GM23248 (cell line): ENCODE results near the gene GUCA1A.

Experiments used
- EZH2 ChIP-seq: fragments of 200-600 bp; sonication (generic); IDR thresholded peaks from 2 replicates; pipeline ENCODE4 v1.6.1; 2018; ENCODE audit warnings: antibody characterized with exemption, mild to moderate bottlenecking; ENCODE audit not compliant: insufficient read depth, poor library complexity, severe bottlenecking
- EZH2phosphoT487 ChIP-seq: fragments of 200-600 bp; sonication (generic); IDR thresholded peaks from 2 replicates; pipeline ENCODE4 v1.6.1; 2018; ENCODE audit warnings: antibody characterized with exemption, moderate library complexity, mild to moderate bottlenecking, low read depth; ENCODE audit not compliant: insufficient read depth

GRCh38 chr6:42168650-42169049 lies 4.5 kb upstream of the GUCA1A start:
- TF ChIP-seq EZH2phosphoT487, result no peak
- no peak for TF ChIP-seq EZH2
